ENCODE measurements around the gene BARD1. TPM values are rescaled to one million over a fixed set of nuclear protein-coding genes. Genes with fewer than 3 reads are reported as not detected.

The BARD1 gene
- total and polyA plus RNA-seq, 2 experiments from 2014 or later, result 7.7 to 11.8 TPM

DNA sequence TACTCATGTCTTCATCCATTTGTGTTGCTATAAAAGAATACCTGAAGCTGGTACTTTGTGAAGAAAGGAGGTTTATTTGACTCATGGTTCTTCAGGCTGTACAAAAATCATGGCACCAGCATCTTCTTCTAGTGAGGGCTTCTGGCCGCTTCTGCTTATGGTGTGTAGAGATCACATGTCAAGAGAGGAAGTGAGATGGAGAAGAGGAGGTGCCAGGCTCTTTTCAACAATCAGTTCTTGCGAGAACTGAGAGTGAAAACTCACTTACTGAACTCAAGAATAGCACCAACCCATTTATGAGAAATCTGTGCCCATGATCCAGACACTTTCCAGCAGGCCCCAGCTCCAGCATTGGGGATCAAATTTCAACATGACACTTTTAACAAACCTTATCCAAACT lies 30.0 kb upstream of the BARD1 start:
- peaks cover 3% of the 10 kb centered on the region; the same call in 1 of the 2 replicates for H3K4me1 ChIP-seq (ENCODE audit: insufficient read depth)
- H3K9ac ChIP-seq, result no peak overlapping the region
- no peaks in the 10 kb centered on the region for H3F3A ChIP-seq (ENCODE audit: insufficient read depth)
- no peak overlapping the region for H3K27ac ChIP-seq
- no peak overlapping the region for H3K4me2 ChIP-seq (ENCODE audit: unreplicated experiment)
- H3K9me2 ChIP-seq (ENCODE audit: insufficient read depth), result no peaks in the 10 kb centered on the region
- no peak overlapping the region for H3K4me3 ChIP-seq
- DNase-seq, result no peak
- H3K79me2 ChIP-seq (ENCODE audit: insufficient read depth), result no peaks in the 10 kb centered on the region
- H3K27me3 ChIP-seq (replicated peaks; ENCODE audit: insufficient read depth), result no peaks in the 10 kb centered on the region
- no peaks in the 10 kb centered on the region for H4K20me1 ChIP-seq (ENCODE audit: insufficient read depth)
- H3K9me3 ChIP-seq (ENCODE audit: low read depth), result no peaks in the 10 kb centered on the region
- no peak overlapping the region for H2AFZ ChIP-seq
- no peaks in the 10 kb centered on the region for H3K36me3 ChIP-seq (ENCODE audit: low read depth)
- TF ChIP-seq EZH2 (IDR thresholded peaks at IDR 0.05; ENCODE audit: insufficient read depth, poor library complexity, severe bottlenecking) (no peak), EZH2phosphoT487 (IDR thresholded peaks at IDR 0.05; ENCODE audit: insufficient read depth, low read depth) (no peak)
- in situ Hi-C loops (cut with MboI), result no loop called here
- WGBS, 2 experiments (ENCODE audit: low coverage in 1 of 2, low lambda C conversion rate in 2 of 2, missing lambda C conversion rate in 2 of 2), result 63 to 78% methylated on average over 2 of the region's 2 CpGs

DNA sequence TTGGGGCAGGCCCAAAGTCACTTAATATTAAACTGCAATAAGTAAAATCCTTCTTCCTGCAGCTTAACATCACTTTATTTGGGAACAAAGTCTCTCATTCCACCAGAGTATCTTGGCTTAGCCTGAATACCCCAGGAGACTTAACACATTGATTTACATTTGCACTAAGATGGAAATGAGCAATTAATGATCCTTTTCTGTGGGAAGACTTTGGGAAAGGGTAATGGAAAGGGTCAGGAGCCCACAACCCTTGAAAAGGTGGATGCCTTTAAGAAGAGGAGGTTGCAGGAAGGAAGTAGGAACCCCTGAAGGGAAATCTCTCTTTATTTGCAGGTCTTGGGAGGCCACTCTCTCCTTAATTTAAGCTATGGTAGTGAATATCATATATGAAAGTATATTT lies 28.0 kb upstream of the BARD1 start:
- in situ Hi-C loops (cut with MboI), result no loop called here
- no peak for DNase-seq
- no peak overlapping the region for H2AFZ ChIP-seq

DNA sequence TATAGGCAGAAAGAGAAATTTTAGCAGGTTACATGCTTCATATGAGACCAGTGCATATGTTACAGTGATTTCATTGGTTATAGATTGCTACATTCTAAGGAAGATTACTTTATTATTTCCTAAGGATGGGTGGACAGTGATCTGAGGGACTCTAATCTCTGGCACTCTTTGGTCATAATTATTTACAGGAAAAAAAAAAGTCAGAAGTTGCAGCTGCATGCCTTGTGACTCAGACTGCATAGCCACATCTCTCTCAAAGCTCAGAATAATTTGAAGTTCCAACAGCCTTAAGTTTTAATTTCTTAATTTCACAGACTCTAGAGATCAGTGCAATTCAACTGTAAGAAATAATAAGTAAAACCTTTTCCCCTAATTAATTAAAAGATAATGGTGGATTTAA lies 27.1 kb upstream of the BARD1 start:
- Histone ChIP-seq H3K27me3 (replicated peaks; ENCODE audit: insufficient read depth) (no peaks in the 10 kb centered on the region), H3K9ac (no peak overlapping the region), H3K36me3 (ENCODE audit: low read depth) (no peaks in the 10 kb centered on the region), H3K9me3 (ENCODE audit: low read depth) (no peaks in the 10 kb centered on the region), H3F3A (ENCODE audit: insufficient read depth) (no peaks in the 10 kb centered on the region), H3K9me2 (ENCODE audit: insufficient read depth) (no peaks in the 10 kb centered on the region), H3K79me2 (ENCODE audit: insufficient read depth) (no peaks in the 10 kb centered on the region), H3K27ac (no peak overlapping the region), H4K20me1 (ENCODE audit: insufficient read depth) (no peaks in the 10 kb centered on the region), H3K4me2 (ENCODE audit: unreplicated experiment) (no peak overlapping the region), H3K4me1 (ENCODE audit: insufficient read depth) (peaks cover 3% of the 10 kb centered on the region; the same call in 1 of the 2 replicates), H3K4me3 (no peak overlapping the region), H2AFZ (no peak overlapping the region)
- in situ Hi-C loops (cut with MboI), result no loop called here
- DNase-seq, result peak; percentile 50
- TF ChIP-seq EZH2phosphoT487 (IDR thresholded peaks at IDR 0.05; ENCODE audit: insufficient read depth, low read depth) (no peak), EZH2 (IDR thresholded peaks at IDR 0.05; ENCODE audit: insufficient read depth, poor library complexity, severe bottlenecking) (no peak)

More for the DNA sequence above, 28.0 kb upstream of the BARD1 start:
- Histone ChIP-seq H3K9me3 (ENCODE audit: low read depth) (no peaks in the 10 kb centered on the region), H3K9me2 (ENCODE audit: insufficient read depth) (no peaks in the 10 kb centered on the region), H3K4me2 (ENCODE audit: unreplicated experiment) (no peak overlapping the region), H4K20me1 (ENCODE audit: insufficient read depth) (no peaks in the 10 kb centered on the region), H3K27ac (no peak overlapping the region), H3K4me3 (no peak overlapping the region), H3K36me3 (ENCODE audit: low read depth) (no peaks in the 10 kb centered on the region), H3K4me1 (ENCODE audit: insufficient read depth) (peaks cover 3% of the 10 kb centered on the region; the same call in 1 of the 2 replicates), H3K79me2 (ENCODE audit: insufficient read depth) (no peaks in the 10 kb centered on the region), H3K27me3 (replicated peaks; ENCODE audit: insufficient read depth) (no peaks in the 10 kb centered on the region), H3F3A (ENCODE audit: insufficient read depth) (no peaks in the 10 kb centered on the region), H3K9ac (no peak overlapping the region)
- no peak for TF ChIP-seq EZH2 (IDR thresholded peaks at IDR 0.05; ENCODE audit: insufficient read depth, poor library complexity, severe bottlenecking)

DNA sequence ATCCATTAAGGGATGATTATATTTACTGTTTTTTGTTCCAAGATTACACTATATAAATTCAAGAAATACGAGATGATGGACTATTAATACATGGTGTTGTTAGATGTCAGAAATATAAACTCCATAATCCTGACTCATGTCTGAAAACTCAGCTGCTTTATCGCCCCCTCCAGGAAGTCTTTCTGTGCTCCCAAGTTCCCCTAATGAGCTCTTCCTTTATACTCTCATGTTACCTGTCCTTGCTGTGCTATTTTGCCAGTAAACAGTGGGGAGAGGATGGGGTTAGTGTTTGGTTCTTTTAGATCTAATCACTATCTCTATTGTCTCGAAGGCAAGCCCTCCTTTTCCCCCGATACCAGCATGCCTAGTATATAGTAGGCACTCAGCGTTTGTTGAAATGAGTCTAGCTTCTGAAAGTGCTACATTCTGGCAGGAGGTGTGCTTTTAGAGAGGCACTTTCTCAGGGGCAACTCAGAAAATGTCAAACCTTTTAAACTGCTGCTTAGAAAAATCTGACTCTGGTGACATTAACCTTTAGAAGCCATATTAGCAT lies 21.4 kb upstream of the BARD1 start:
- H3F3A ChIP-seq (ENCODE audit: insufficient read depth), result no peaks in the 10 kb centered on the region
- no peak overlapping the region for H3K4me2 ChIP-seq (ENCODE audit: unreplicated experiment)
- no peaks in the 10 kb centered on the region for H4K20me1 ChIP-seq (ENCODE audit: insufficient read depth)
- no peaks in the 10 kb centered on the region for H3K9me2 ChIP-seq (ENCODE audit: insufficient read depth)
- no peak overlapping the region for H3K9ac ChIP-seq
- no peaks in the 10 kb centered on the region for H3K36me3 ChIP-seq (ENCODE audit: low read depth)
- H3K79me2 ChIP-seq (ENCODE audit: insufficient read depth), result no peaks in the 10 kb centered on the region
- DNase-seq, result peak; percentile 47
- no peaks in the 10 kb centered on the region for H3K9me3 ChIP-seq (ENCODE audit: low read depth)
- in situ Hi-C loops (cut with MboI), result no loop called here
- no peak for TF ChIP-seq EZH2phosphoT487 (IDR thresholded peaks at IDR 0.05; ENCODE audit: insufficient read depth, low read depth)
- no peak for TF ChIP-seq EZH2 (IDR thresholded peaks at IDR 0.05; ENCODE audit: insufficient read depth, poor library complexity, severe bottlenecking)
- H3K4me3 ChIP-seq, result no peak overlapping the region
- 84 to 89% methylated on average over 5 of the region's 5 CpGs for WGBS, 2 experiments (ENCODE audit: low coverage in 1 of 2, low lambda C conversion rate in 2 of 2, missing lambda C conversion rate in 2 of 2)
- no peaks in the 10 kb centered on the region for H3K4me1 ChIP-seq (ENCODE audit: insufficient read depth)
- H2AFZ ChIP-seq, result no peak overlapping the region
- H3K27me3 ChIP-seq (replicated peaks; ENCODE audit: insufficient read depth), result no peaks in the 10 kb centered on the region
- H3K27ac ChIP-seq, result no peak overlapping the region

DNA sequence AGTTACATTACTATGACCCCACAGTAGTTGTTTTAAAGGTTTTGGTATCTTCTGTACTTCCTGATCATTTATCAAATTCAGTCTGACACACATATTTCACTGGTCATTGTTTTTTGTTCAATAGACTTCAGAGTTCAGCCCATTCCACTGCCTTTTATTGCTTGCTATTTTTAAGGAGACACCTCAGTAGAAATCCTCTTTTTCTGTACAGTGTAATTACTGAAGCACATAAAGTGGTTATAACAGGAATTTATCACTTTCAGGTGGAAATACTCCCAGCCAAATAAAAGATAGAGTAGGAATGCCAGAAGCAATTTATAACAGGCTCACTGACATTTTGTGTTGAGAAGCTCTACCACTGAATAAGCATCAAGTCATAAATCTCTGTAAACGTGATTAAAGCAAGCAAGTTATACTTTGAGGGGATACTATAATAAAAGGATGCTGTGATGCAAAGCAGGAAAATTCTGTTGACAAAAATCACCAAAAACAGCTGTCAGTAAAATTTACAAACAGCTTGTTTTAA lies 6.6 kb upstream of the BARD1 start:
- H3K4me2 ChIP-seq (ENCODE audit: unreplicated experiment), result no peak overlapping the region
- in situ Hi-C loops (cut with MboI), result loop anchor here (25.0 kb wide), 1 partner anchor 1121 kb away; no protein-coding TSS in a partner anchor
- no peaks in the 10 kb centered on the region for H3K9me2 ChIP-seq (ENCODE audit: insufficient read depth)
- no peaks in the 10 kb centered on the region for H3K79me2 ChIP-seq (ENCODE audit: insufficient read depth)
- no peak for DNase-seq
- H3F3A ChIP-seq (ENCODE audit: insufficient read depth), result no peaks in the 10 kb centered on the region
- H3K4me3 ChIP-seq, result no peak overlapping the region
- TF ChIP-seq EZH2phosphoT487 (IDR thresholded peaks at IDR 0.05; ENCODE audit: insufficient read depth, low read depth), result no peak
- no peak for TF ChIP-seq EZH2 (IDR thresholded peaks at IDR 0.05; ENCODE audit: insufficient read depth, poor library complexity, severe bottlenecking)
- no peaks in the 10 kb centered on the region for H3K9me3 ChIP-seq (ENCODE audit: low read depth)
- 55 to 67% methylated on average over 1 of the region's 1 CpG for WGBS, 2 experiments (ENCODE audit: low coverage in 1 of 2, low lambda C conversion rate in 2 of 2, missing lambda C conversion rate in 2 of 2)
- no peaks in the 10 kb centered on the region for H3K36me3 ChIP-seq (ENCODE audit: low read depth)
- no peaks in the 10 kb centered on the region for H4K20me1 ChIP-seq (ENCODE audit: insufficient read depth)
- H3K4me1 ChIP-seq (ENCODE audit: insufficient read depth), result no peaks in the 10 kb centered on the region
- no peak overlapping the region for H3K9ac ChIP-seq
- no peaks in the 10 kb centered on the region for H3K27me3 ChIP-seq (replicated peaks; ENCODE audit: insufficient read depth)
- no peak overlapping the region for H3K27ac ChIP-seq
- no peak overlapping the region for H2AFZ ChIP-seq
